ENCODE measurements around the gene GPRIN3. TPM values are rescaled to one million over a fixed set of nuclear protein-coding genes. Genes with fewer than 3 reads are reported as not detected.

The GPRIN3 gene
- total and polyA plus RNA-seq, 2 donors (not counting 3 experiments of a cell fraction or from before 2014, with no cell fraction given): 0.17 to 2.2 TPM

- CTCF ChIA-PET: interaction anchor here (0.8 to 0.9 kb wide), 2 partner anchors 10 to 15 kb away, joined by 3 read pairs; no protein-coding TSS in a partner anchor
Measured at GRCh38 chr4:89275587-89275986, 32.0 kb downstream of the GPRIN3 start.

GRCh38 chr4:89273741-89274141, 33.9 kb downstream of the GPRIN3 start:
- H3K36me3 ChIP-seq (ENCODE audit: control insufficient read depth in 2 of 2, extremely low read depth in 1 of 2, insufficient read depth in 2 of 2, low read length in 2 of 2): no peaks in the 10 kb centered on the region
- no peaks in the 10 kb centered on the region for H3K79me2 ChIP-seq (ENCODE audit: control insufficient read depth, insufficient read depth, low read length)
- no peak for TF ChIP-seq MAX (IDR thresholded peaks at IDR 0.05; ENCODE audit: insufficient read depth, insufficient read length)
- no peak for TF ChIP-seq FOS (IDR thresholded peaks at IDR 0.05; ENCODE audit: borderline replicate concordance, insufficient read depth, low read length)
- TF ChIP-seq CTCF (IDR thresholded peaks at IDR 0.05; ENCODE audit: extremely low read depth in 1 of 2, insufficient read depth in 1 of 2, low read depth in 1 of 2, low read length in 2 of 2): no peak
- TF ChIP-seq GATA2 (IDR thresholded peaks at IDR 0.05; ENCODE audit: insufficient read depth, insufficient read length, low read depth, low read length): no peak
- no peak for TF ChIP-seq POLR2AphosphoS5 (IDR thresholded peaks at IDR 0.05; ENCODE audit: insufficient read depth, low read depth, low read length)
- no peak for TF ChIP-seq POLR2A (IDR thresholded peaks at IDR 0.05; ENCODE audit: low read depth, low read length)
- no peak for TF ChIP-seq EZH2 (IDR thresholded peaks at IDR 0.05; ENCODE audit: borderline replicate concordance, low read depth, low read length, severe bottlenecking)
- TF ChIP-seq JUN (IDR thresholded peaks at IDR 0.05; ENCODE audit: borderline replicate concordance, insufficient read depth, insufficient read length, low read depth): no peak
- no peak for TF ChIP-seq MYC (IDR thresholded peaks at IDR 0.05; ENCODE audit: low read depth, low read length)
- no peak overlapping the region for H3K4me3 ChIP-seq (replicated peaks in 1 of 3; ENCODE audit: insufficient read depth in 1 of 3, low read depth in 1 of 3, low read length in 3 of 3)
- no peak for DNase-seq (ENCODE audit: low read depth, low spot score)
- peaks cover 0 to 1% of the 10 kb centered on the region in 2 experiments for H3K27me3 ChIP-seq (ENCODE audit: control insufficient read depth in 2 of 2, insufficient read depth in 2 of 2, low read length in 2 of 2)
- H3K9ac ChIP-seq (replicated peaks; ENCODE audit: extremely low read depth, insufficient read depth, low read length): no peak overlapping the region
- no peak overlapping the region for H3K27ac ChIP-seq (ENCODE audit: insufficient read depth, low read depth, low read length)
- FAIRE-seq: no peak
- ChIA-PET POLR2A (no interaction called here), CTCF (interaction anchor here (1.3 kb wide), 1 partner anchor 18 kb away, joined by 4 read pairs; no protein-coding TSS in a partner anchor)
- no peak overlapping the region for H3K4me2 ChIP-seq (ENCODE audit: insufficient read depth, low read length)
- H2AFZ ChIP-seq (ENCODE audit: low read depth, low read length): no peak overlapping the region
- intact Hi-C loops (cut with micrococcal nuclease) (no loop called here), dilution Hi-C loops (cut with MboI; ENCODE audit: extremely low pct_ligation_motif_present, low sequenced_read_pairs) (no loop called here)
- no peaks in the 10 kb centered on the region for H3K4me1 ChIP-seq (ENCODE audit: control insufficient read depth, extremely low read depth, insufficient read depth, low read length)
- no peaks in the 10 kb centered on the region for H3K9me1 ChIP-seq (replicated peaks; ENCODE audit: control insufficient read depth, extremely low read depth, insufficient read depth, low read length)
- H4K20me1 ChIP-seq (replicated peaks; ENCODE audit: control insufficient read depth, extremely low read depth, insufficient read depth, low read length): no peaks in the 10 kb centered on the region
- no TSS peak for BruUV-seq (replicated peaks)
- no peaks in the 10 kb centered on the region for H3K9me3 ChIP-seq (replicated peaks; ENCODE audit: control insufficient read depth, insufficient read depth, low read length)

More at GRCh38 chr4:89275587-89275986, 32.0 kb downstream of the GPRIN3 start:
- POLR2A ChIA-PET: no interaction called here
- Histone ChIP-seq H3K4me3 (replicated peaks in 1 of 3; ENCODE audit: insufficient read depth in 1 of 3, low read depth in 1 of 3, low read length in 3 of 3) (no peak overlapping the region), H3K79me2 (ENCODE audit: control insufficient read depth, insufficient read depth, low read length) (no peaks in the 10 kb centered on the region), H3K36me3 (ENCODE audit: control insufficient read depth in 2 of 2, extremely low read depth in 1 of 2, insufficient read depth in 2 of 2, low read length in 2 of 2) (no peaks in the 10 kb centered on the region), H3K27me3 (ENCODE audit: control insufficient read depth in 2 of 2, insufficient read depth in 2 of 2, low read length in 2 of 2) (peaks cover 0 to 6% of the 10 kb centered on the region in 2 experiments), H3K4me1 (ENCODE audit: control insufficient read depth, extremely low read depth, insufficient read depth, low read length) (no peaks in the 10 kb centered on the region), H3K9me3 (replicated peaks; ENCODE audit: control insufficient read depth, insufficient read depth, low read length) (no peaks in the 10 kb centered on the region), H2AFZ (ENCODE audit: low read depth, low read length) (no peak overlapping the region), H3K9me1 (replicated peaks; ENCODE audit: control insufficient read depth, extremely low read depth, insufficient read depth, low read length) (no peaks in the 10 kb centered on the region), H4K20me1 (replicated peaks; ENCODE audit: control insufficient read depth, extremely low read depth, insufficient read depth, low read length) (no peaks in the 10 kb centered on the region), H3K27ac (ENCODE audit: insufficient read depth, low read depth, low read length) (no peak overlapping the region), H3K4me2 (ENCODE audit: insufficient read depth, low read length) (no peak overlapping the region), H3K9ac (replicated peaks; ENCODE audit: extremely low read depth, insufficient read depth, low read length) (no peak overlapping the region)
- intact Hi-C loops (cut with micrococcal nuclease): no loop called here
- BruUV-seq (replicated peaks): no TSS peak
- FAIRE-seq: no peak
- DNase-seq (ENCODE audit: low read depth, low spot score): no peak
- TF ChIP-seq GATA2 (IDR thresholded peaks at IDR 0.05; ENCODE audit: insufficient read depth, insufficient read length, low read depth, low read length) (no peak), CTCF (IDR thresholded peaks at IDR 0.05; ENCODE audit: extremely low read depth in 1 of 2, insufficient read depth in 1 of 2, low read depth in 1 of 2, low read length in 2 of 2) (no peak)
- dilution Hi-C loops (cut with MboI; ENCODE audit: extremely low pct_ligation_motif_present, low sequenced_read_pairs): no loop called here
